Measurements from ENCODE around the gene SLC44A2.

The SLC44A2 gene

DNA sequence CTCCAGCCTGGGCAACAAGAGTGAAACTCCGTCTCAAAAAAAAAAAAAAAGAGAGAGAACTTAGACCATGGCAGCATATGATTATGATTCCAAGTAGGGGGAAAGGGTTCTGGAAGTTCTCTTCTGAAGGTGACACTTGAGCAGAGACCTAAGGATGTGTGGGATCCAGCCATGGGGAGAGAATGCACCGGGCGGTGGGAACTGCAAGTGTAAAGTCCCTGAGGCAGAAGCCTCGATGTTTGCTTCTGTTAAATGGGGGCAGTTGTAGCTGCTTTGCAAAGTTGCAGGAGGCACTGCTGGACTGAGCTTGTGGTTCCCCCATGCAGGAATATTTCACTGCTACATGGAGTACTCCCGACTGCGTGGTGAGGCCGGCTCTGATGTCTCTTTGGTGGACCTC lies 9.1 kb downstream of the SLC44A2 start:
- H3K9me3 Mint-ChIP-seq: no peaks in the 10 kb centered on the region
- no peak for DNase-seq
- peaks cover 58% of the 10 kb centered on the region for H3K36me3 Mint-ChIP-seq (ENCODE audit: low read depth)
- no peak overlapping the region for H3K27ac Mint-ChIP-seq
- no peaks in the 10 kb centered on the region for H3K27me3 Mint-ChIP-seq (ENCODE audit: low read depth, poor library complexity)
- no peak overlapping the region for H3K4me3 Mint-ChIP-seq
- TF ChIP-seq, protein P1, sequence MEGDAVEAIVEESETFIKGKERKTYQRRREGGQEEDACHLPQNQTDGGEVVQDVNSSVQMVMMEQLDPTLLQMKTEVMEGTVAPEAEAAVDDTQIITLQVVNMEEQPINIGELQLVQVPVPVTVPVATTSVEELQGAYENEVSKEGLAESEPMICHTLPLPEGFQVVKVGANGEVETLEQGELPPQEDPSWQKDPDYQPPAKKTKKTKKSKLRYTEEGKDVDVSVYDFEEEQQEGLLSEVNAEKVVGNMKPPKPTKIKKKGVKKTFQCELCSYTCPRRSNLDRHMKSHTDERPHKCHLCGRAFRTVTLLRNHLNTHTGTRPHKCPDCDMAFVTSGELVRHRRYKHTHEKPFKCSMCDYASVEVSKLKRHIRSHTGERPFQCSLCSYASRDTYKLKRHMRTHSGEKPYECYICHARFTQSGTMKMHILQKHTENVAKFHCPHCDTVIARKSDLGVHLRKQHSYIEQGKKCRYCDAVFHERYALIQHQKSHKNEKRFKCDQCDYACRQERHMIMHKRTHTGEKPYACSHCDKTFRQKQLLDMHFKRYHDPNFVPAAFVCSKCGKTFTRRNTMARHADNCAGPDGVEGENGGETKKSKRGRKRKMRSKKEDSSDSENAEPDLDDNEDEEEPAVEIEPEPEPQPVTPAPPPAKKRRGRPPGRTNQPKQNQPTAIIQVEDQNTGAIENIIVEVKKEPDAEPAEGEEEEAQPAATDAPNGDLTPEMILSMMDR (IDR thresholded peaks at IDR 0.05): no peak
- no peaks in the 10 kb centered on the region for H3K4me1 Mint-ChIP-seq

DNA sequence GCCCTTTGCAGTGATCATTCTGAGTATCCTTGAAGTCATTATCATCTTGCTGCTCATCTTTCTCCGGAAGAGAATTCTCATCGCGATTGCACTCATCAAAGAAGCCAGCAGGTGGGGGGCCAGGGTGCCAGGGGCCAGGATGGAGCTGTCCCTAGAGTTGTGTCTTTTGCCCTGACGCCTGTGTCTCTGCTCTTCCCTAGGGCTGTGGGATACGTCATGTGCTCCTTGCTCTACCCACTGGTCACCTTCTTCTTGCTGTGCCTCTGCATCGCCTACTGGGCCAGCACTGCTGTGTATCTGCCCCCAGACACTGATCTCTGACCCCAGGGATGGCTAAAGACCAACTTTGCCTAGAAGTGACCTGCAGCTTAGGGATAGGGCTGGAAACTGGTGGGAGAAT lies 9.6 kb downstream of the SLC44A2 start:
- peaks cover 59% of the 10 kb centered on the region for H3K36me3 Mint-ChIP-seq (ENCODE audit: low read depth)
- no peaks in the 10 kb centered on the region for H3K27me3 Mint-ChIP-seq (ENCODE audit: low read depth, poor library complexity)

DNA sequence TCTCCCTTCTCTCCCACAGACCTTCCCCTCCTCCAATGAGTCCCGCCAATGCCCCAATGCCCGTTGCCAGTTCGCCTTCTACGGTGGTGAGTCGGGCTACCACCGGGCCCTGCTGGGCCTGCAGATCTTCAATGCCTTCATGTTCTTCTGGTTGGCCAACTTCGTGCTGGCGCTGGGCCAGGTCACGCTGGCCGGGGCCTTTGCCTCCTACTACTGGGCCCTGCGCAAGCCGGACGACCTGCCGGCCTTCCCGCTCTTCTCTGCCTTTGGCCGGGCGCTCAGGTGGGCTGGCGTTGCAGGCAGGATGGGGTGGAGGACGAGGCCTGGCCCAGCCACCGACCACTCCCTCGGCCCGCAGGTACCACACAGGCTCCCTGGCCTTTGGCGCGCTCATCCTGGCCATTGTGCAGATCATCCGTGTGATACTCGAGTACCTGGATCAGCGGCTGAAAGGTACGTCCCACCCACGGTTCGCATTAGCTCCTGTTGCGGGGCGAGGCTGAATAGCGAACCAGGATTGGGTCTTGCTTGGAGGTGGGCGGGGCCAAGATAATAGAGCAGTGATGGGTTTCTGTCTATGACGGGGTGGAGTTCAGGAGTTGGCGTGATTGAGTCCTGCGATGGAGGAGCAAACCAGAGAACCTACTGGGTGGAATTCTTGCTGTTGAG lies 11.1 kb downstream of the SLC44A2 start:
- no peak for DNase-seq
- Mint-ChIP-seq H3K4me1 (peaks cover 11% of the 10 kb centered on the region), H3K27ac (peak overlapping the region; percentile 73), H3K9me3 (no peaks in the 10 kb centered on the region), H3K36me3 (ENCODE audit: low read depth) (peaks cover 61% of the 10 kb centered on the region), H3K27me3 (ENCODE audit: low read depth, poor library complexity) (no peaks in the 10 kb centered on the region), H3K4me3 (no peak overlapping the region)
- TF ChIP-seq, protein P1 (IDR thresholded peaks at IDR 0.05): no peak

More for the DNA sequence above, 9.6 kb downstream of the SLC44A2 start:
- DNase-seq: no peak
- TF ChIP-seq, protein P1 (IDR thresholded peaks at IDR 0.05): no peak
- H3K4me1 Mint-ChIP-seq: no peaks in the 10 kb centered on the region
- H3K9me3 Mint-ChIP-seq: no peaks in the 10 kb centered on the region
- H3K4me3 Mint-ChIP-seq: no peak overlapping the region
- peak overlapping the region; percentile 46 for H3K27ac Mint-ChIP-seq

DNA sequence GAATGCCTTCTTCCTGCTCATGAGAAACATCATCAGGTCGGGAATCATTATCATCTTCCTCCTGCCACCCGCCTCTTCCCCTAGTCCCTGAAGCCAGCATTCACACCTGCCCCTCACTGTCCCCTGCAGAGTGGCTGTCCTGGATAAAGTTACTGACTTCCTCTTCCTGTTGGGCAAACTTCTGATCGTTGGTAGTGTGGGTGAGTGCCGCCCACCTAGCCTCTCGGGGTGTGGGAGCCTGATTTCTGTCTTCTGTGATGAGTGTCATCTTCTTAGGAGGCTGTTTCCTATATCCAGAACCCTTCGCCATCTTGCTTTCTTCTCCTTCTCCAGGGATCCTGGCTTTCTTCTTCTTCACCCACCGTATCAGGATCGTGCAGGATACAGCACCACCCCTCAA lies 12.5 kb downstream of the SLC44A2 start:
- no peak for DNase-seq
- H3K4me3 Mint-ChIP-seq: no peak overlapping the region
- TF ChIP-seq, protein P1 (IDR thresholded peaks at IDR 0.05): no peak
- no peak overlapping the region for H3K27ac Mint-ChIP-seq
- H3K4me1 Mint-ChIP-seq: peaks cover 25% of the 10 kb centered on the region
- no peaks in the 10 kb centered on the region for H3K9me3 Mint-ChIP-seq
- peaks cover 52% of the 10 kb centered on the region for H3K36me3 Mint-ChIP-seq (ENCODE audit: low read depth)
- H3K27me3 Mint-ChIP-seq (ENCODE audit: low read depth, poor library complexity): peaks cover 3% of the 10 kb centered on the region

DNA sequence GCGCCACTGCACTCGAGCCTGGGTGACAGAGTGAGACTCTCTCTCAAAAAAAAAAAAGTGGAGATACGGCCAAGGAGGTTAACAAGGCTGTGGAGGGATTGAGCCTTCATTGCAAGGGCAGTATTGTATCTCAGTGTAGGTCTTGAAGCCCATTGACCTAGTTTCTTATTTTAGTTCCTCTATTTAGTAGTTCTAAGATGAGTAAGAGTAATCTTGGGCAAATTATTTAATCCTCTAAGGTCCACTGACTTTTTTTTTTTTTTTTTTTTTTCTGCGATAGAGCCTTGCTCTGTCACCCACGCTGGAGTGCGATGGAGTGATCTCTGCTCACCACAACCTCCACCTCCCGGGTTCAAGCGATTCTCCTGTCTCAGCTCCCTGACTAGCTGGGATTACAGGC lies 14.5 kb downstream of the SLC44A2 start:
- Mint-ChIP-seq H3K9me3 (no peaks in the 10 kb centered on the region), H3K27ac (no peak overlapping the region), H3K36me3 (ENCODE audit: low read depth) (peaks cover 44% of the 10 kb centered on the region), H3K4me3 (no peak overlapping the region), H3K27me3 (ENCODE audit: low read depth, poor library complexity) (peaks cover 3% of the 10 kb centered on the region), H3K4me1 (peaks cover 45% of the 10 kb centered on the region)
- no peak for DNase-seq
- TF ChIP-seq, protein P1 (IDR thresholded peaks at IDR 0.05): no peak

DNA sequence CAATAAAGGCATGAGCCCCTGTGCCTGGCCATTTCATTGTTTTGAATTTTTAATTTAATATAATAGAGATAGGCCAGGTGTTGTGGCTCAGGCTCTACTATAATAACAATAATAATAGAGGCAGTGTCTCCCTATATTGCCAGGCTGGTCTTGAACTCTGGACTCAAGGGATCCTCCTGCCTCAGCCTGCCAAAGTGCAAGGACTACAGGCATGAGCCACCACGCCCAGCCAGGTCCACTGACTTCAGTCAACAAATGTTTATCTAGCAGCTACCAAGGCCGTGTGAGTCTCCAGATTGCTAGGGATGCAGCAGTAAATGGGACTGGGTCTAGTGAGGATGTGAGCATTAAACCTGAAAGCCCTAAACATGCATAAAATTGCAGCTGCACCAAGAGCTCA lies 15.0 kb downstream of the SLC44A2 start:
- no peak for DNase-seq
- Mint-ChIP-seq H3K4me1 (peaks cover 50% of the 10 kb centered on the region), H3K36me3 (ENCODE audit: low read depth) (peaks cover 39% of the 10 kb centered on the region), H3K4me3 (no peak overlapping the region), H3K27me3 (ENCODE audit: low read depth, poor library complexity) (peaks cover 5% of the 10 kb centered on the region), H3K27ac (no peak overlapping the region), H3K9me3 (no peaks in the 10 kb centered on the region)
- TF ChIP-seq, protein P1 (IDR thresholded peaks at IDR 0.05): no peak

Measured in nephron progenitor cell (in vitro differentiated cells).